ENCODE data around the gene KIAA1549. TPM values are rescaled to one million over a fixed set of nuclear protein-coding genes. Genes with fewer than 3 reads are reported as not detected.
"Not testable (repeated sequence)": the region's sequence is repeated elsewhere in the genome, so short reads cannot be mapped to it uniquely, and the experiment has no call there.

KIAA1549 gene
- total RNA-seq, 2 experiments from 2014 or later: 0.33 to 0.40 TPM

DNA sequence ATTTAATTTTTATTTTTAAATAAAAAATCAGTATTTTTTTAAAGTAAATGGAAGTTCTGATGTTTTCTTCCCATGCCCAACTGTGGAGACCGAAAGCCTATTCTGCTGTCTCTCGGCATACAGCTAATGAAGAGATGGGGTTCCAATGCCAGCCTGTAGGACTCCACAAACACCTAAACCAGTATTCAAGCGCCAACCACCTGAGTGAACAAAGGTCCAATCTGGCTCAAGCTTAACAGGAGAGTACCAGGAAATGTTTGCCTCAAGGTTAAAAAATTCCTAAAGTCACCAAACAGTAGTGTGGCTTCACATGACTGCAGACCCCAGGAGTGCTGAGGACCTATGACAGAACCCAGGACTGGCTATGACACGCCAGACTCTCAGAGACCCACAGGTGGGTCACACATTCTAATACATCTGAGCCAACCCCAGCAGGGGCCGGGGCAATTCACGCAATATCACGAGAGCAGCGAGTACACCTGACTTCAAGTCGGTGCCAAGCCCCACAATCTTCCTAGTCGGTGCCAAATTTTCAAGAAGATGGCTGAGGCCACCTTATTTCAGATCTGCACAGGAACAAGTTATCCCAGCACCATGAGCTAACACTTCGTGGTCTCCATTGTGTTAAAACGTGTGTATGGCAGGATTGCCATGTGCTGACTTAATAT, 31.6 kb downstream of the KIAA1549 start:
- DNase-seq: no peak
- POLR2A ChIA-PET: no interaction called here
- CTCF ChIA-PET: interaction anchor here (1.0 kb wide), 1 partner anchor 63 kb away, joined by 3 read pairs; no protein-coding TSS in a partner anchor
- peaks cover 10% of the 10 kb centered on the region for H3K27me3 Mint-ChIP-seq
- no peaks in the 10 kb centered on the region for H3K36me3 Mint-ChIP-seq (ENCODE audit: low read depth)
- no peak overlapping the region for H3K4me3 Mint-ChIP-seq
- no peaks in the 10 kb centered on the region for H3K4me1 Mint-ChIP-seq
- H3K27ac Mint-ChIP-seq: no peak overlapping the region
- H3K9me3 Mint-ChIP-seq: no peaks in the 10 kb centered on the region

DNA sequence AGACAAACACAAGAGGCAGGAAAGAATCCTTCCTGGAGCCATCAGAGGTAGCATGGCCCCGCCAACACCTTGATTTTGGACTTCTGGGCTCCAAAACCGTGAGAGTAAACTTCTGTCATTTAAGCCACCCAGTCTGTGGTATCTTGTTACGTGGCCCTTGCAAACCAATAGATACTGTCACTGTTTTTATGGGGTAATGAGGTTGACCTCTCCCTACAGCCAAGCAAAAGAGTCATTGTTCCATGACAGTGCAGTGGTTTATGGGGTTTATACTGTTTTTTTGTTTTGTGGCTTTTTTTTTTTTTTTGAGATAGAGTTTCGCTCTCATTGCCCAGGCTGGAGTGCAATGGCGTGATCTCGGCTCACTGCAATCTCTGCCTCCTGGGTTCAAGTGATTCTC, 32.8 kb downstream of the KIAA1549 start:
- CTCF ChIA-PET: no interaction called here
- Mint-ChIP-seq H3K4me1 (no peaks in the 10 kb centered on the region), H3K9me3 (no peaks in the 10 kb centered on the region), H3K4me3 (no peak overlapping the region), H3K27me3 (peaks cover 13% of the 10 kb centered on the region), H3K36me3 (ENCODE audit: low read depth) (no peaks in the 10 kb centered on the region), H3K27ac (no peak overlapping the region)
- POLR2A ChIA-PET: no interaction called here
- no peak for DNase-seq

DNA sequence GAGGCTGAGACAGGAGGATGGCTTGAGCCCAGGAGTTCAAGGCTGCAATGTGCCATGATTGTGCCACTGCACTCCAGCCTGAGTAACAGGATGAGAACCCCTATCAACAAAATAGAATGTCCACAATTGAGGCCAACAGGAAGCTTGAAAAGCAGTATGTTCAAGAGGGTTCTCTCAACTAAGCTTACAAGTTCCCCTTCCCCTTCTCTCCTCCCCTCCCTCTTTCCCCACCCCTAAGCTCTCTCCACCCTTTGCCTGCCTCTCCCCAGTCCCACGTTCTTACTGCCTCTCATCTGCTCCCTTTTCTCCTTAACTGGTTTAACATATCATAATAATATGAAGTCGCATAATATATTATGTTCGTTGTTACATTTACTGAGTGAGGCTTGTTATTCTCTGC, 35.4 kb downstream of the KIAA1549 start:
- Mint-ChIP-seq H3K4me1 (no peaks in the 10 kb centered on the region), H3K27ac (no peak overlapping the region), H3K9me3 (no peaks in the 10 kb centered on the region), H3K27me3 (peaks cover 15% of the 10 kb centered on the region), H3K36me3 (ENCODE audit: low read depth) (no peaks in the 10 kb centered on the region), H3K4me3 (no peak overlapping the region)
- POLR2A ChIA-PET: no interaction called here
- CTCF ChIA-PET: no interaction called here
- DNase-seq: no peak

DNA sequence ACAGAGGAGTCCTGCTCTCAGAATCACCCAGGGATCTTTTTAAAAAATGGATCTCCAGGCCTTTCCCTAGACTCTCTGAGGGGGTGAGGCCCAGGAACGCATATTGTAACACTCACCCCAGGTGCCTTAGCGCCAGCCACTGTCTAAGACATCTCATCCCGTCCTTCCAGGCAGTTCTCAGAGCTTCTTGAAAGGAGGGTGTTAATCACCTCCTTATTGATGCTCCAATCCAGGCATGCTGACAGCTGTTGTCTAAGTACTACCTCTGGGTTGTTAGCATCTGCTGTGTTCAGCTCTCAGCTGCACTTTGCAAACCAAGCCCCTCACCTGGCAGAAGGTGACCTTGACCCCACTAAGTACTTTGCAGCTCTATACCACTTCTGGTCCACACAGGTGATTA, 36.0 kb downstream of the KIAA1549 start:
- ChIA-PET CTCF (no interaction called here), POLR2A (no interaction called here)
- Mint-ChIP-seq H3K9me3 (no peaks in the 10 kb centered on the region), H3K27ac (no peak overlapping the region), H3K27me3 (peaks cover 15% of the 10 kb centered on the region), H3K4me3 (no peak overlapping the region), H3K36me3 (ENCODE audit: low read depth) (no peaks in the 10 kb centered on the region), H3K4me1 (no peaks in the 10 kb centered on the region)
- DNase-seq: no peak

DNA sequence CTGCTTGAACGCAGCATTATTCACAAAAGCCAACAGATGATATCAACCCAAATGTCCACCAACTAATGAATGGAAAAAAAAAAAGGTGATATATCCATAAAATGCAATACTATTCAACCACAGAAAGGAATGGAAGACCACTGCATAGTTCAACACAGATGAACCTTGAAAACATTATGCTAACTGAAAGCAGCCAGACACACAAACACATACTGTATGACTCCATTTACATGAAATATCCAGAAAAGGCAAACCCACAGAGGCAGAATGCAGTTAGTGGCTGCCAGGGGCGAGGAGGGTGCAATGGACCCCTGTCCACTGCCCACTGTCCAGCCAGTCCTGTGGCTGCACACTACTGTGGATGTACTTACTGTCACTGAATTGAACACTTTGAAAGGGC, 36.6 kb downstream of the KIAA1549 start:
- POLR2A ChIA-PET: no interaction called here
- DNase-seq: no peak
- no peaks in the 10 kb centered on the region for H3K9me3 Mint-ChIP-seq
- H3K36me3 Mint-ChIP-seq (ENCODE audit: low read depth): no peaks in the 10 kb centered on the region
- H3K4me1 Mint-ChIP-seq: no peaks in the 10 kb centered on the region
- no peak overlapping the region for H3K27ac Mint-ChIP-seq
- CTCF ChIA-PET: no interaction called here
- H3K27me3 Mint-ChIP-seq: peaks cover 13% of the 10 kb centered on the region
- H3K4me3 Mint-ChIP-seq: no peak overlapping the region

DNA sequence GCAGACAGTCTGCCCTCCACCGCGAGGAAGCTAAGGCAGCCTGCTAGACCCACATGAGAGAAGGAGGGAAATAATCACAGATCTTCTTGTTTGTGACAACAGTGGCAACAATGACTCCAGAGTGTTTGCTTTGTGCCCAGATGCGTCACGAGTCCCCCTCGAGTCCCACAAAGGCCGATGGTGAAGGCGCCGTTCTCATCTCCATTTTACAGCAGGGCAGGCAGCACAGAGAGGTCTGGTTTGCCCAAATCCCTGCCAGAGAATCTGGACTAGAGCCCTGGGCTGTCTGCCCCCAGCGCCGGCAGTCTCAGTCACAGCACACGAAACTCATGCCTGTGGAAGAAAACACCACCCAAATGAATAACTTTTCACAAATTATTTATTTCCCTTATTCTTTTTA, 38.1 kb downstream of the KIAA1549 start:
- no peaks in the 10 kb centered on the region for H3K36me3 Mint-ChIP-seq (ENCODE audit: low read depth)
- H3K4me3 Mint-ChIP-seq: no peak overlapping the region
- DNase-seq: no peak
- H3K4me1 Mint-ChIP-seq: no peaks in the 10 kb centered on the region
- peaks cover 13% of the 10 kb centered on the region for H3K27me3 Mint-ChIP-seq
- ChIA-PET CTCF (interaction anchor here (0.9 kb wide), 1 partner anchor 57 kb away, joined by 3 read pairs; no protein-coding TSS in a partner anchor), POLR2A (no interaction called here)
- no peak overlapping the region for H3K27ac Mint-ChIP-seq
- no peaks in the 10 kb centered on the region for H3K9me3 Mint-ChIP-seq

DNA sequence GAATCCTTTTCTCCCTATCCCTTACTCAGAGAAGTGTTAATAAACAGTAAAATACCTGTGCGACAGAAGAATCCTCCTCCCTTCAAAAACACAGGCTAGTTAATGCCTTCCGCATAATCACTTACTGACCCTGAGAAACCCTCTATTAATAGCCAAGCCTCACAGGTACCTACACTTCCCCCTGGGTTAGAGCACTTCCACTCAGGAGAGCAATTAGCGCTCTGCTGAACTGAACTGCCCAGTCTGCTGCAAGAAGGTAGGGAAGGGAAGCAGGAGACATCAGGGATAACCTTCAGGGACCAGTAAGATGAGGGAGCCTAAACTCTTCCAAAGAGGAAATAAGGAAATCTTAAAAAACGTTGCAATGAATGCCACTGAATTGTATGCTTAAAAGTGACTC, 39.6 kb downstream of the KIAA1549 start:
- peaks cover 19% of the 10 kb centered on the region for H3K27me3 Mint-ChIP-seq
- no peaks in the 10 kb centered on the region for H3K9me3 Mint-ChIP-seq
- no peaks in the 10 kb centered on the region for H3K36me3 Mint-ChIP-seq (ENCODE audit: low read depth)
- H3K27ac Mint-ChIP-seq: no peak overlapping the region
- ChIA-PET CTCF (no interaction called here), POLR2A (no interaction called here)
- H3K4me1 Mint-ChIP-seq: no peaks in the 10 kb centered on the region
- H3K4me3 Mint-ChIP-seq: no peak overlapping the region
- no peak for DNase-seq

DNA sequence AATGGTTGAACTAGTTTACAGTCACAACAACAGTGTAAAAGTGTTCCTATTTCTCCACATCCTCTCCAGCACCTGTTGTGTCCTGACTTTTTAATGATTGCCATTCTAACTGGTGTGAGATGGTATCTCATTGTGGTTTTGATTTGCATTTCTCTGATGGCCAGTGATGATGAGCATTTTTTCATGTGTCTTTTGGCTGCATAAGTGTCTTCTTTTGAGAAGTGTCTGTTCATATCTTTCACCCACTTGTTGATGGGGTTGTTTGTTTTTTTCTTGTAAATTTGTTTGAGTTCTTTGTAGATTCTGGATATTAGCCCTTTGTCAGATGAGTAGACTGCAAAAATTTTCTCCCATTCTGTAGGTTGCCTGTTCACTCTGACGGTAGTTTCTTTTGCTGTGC, 40.6 kb downstream of the KIAA1549 start:
- H3K27ac Mint-ChIP-seq; POLR2A ChIA-PET; H3K36me3 Mint-ChIP-seq (ENCODE audit: low read depth); H3K4me1 Mint-ChIP-seq; H3K4me3 Mint-ChIP-seq; CTCF ChIA-PET; DNase-seq; H3K9me3 Mint-ChIP-seq: not testable (repeated sequence)
- H3K27me3 Mint-ChIP-seq: peaks cover 19% of the 10 kb centered on the region

DNA sequence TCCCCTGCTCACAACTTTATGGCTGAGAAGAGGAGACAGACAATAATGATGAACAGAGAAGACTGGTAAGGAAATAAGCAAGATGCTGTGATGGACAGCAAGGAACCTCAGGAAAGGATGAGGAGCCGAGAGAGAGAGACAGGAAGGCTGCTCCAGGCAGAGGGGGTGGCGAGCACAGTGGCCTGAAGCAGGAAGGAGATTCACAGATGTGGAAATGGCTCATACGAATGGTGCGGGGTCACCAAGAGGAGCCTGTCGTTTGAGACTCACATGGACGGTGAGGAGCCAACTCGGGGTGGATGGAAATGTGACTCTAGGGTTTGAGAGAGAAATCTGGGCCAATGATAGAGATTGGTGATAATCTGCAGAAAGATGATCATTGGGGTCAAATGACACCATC, 43.7 kb downstream of the KIAA1549 start:
- DNase-seq: no peak
- no peaks in the 10 kb centered on the region for H3K9me3 Mint-ChIP-seq
- POLR2A ChIA-PET: no interaction called here
- H3K4me3 Mint-ChIP-seq: no peak overlapping the region
- H3K36me3 Mint-ChIP-seq (ENCODE audit: low read depth): no peaks in the 10 kb centered on the region
- H3K27me3 Mint-ChIP-seq: peaks cover 24% of the 10 kb centered on the region
- CTCF ChIA-PET: no interaction called here
- no peak overlapping the region for H3K27ac Mint-ChIP-seq
- H3K4me1 Mint-ChIP-seq: no peaks in the 10 kb centered on the region

DNA sequence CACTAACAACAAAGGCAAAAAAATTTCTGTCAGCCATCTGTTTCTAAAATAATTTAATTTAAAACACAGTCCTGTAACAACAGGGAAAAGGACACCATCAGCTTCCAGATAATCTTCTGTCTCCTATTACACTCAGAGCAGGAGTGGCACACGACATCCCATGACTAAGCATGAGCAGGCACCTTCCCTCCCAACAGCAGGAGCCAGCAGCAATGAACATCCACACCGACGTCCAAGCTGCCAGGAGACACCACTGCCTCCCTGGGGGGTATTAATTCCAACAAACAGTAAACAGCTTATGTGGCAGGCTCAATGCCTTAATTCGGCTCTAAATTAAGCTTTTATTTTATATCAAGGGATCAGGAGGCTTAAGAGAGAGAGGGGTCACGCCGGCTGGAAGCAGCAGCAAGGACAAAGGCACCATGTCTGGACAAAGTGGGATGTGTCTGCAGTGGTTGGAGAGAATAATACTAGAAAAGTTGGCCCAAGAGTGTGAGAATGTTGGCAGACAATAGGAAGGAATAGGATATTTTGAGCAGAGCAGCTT, 45.7 kb downstream of the KIAA1549 start:
- no peak for DNase-seq
- ChIA-PET CTCF (interaction anchor here (0.9 kb wide), 1 partner anchor 49 kb away, joined by 3 read pairs; no protein-coding TSS in a partner anchor), POLR2A (no interaction called here)
- H3K27ac Mint-ChIP-seq: no peak overlapping the region
- no peaks in the 10 kb centered on the region for H3K4me1 Mint-ChIP-seq
- no peaks in the 10 kb centered on the region for H3K9me3 Mint-ChIP-seq
- no peak overlapping the region for H3K4me3 Mint-ChIP-seq
- H3K36me3 Mint-ChIP-seq (ENCODE audit: low read depth): no peaks in the 10 kb centered on the region
- H3K27me3 Mint-ChIP-seq: peaks cover 17% of the 10 kb centered on the region

DNA sequence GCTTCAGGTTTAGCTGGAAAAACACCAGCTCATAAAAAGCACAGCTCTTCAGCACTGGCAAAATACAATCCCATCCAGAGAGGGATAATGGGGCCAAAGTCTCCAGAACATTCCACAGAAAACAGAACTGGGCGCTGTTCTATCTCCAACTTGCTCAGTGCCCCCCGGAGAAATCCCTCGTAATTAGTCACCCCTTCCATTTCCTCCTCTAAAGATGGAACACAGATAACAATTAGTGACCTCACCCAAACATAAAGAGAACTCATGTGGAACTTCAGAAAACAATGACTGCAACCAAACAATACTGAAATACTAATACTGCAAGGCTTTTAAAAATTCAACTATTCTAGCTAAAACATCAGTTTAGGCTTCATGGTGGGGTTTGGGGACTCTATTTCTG, 46.3 kb downstream of the KIAA1549 start:
- H3K27ac Mint-ChIP-seq: no peak overlapping the region
- no peak overlapping the region for H3K4me3 Mint-ChIP-seq
- peaks cover 17% of the 10 kb centered on the region for H3K27me3 Mint-ChIP-seq
- DNase-seq: no peak
- H3K36me3 Mint-ChIP-seq (ENCODE audit: low read depth): no peaks in the 10 kb centered on the region
- ChIA-PET POLR2A (no interaction called here), CTCF (interaction anchor here (0.9 kb wide), 1 partner anchor 48 kb away, joined by 3 read pairs; no protein-coding TSS in a partner anchor)
- no peaks in the 10 kb centered on the region for H3K9me3 Mint-ChIP-seq
- no peaks in the 10 kb centered on the region for H3K4me1 Mint-ChIP-seq

DNA sequence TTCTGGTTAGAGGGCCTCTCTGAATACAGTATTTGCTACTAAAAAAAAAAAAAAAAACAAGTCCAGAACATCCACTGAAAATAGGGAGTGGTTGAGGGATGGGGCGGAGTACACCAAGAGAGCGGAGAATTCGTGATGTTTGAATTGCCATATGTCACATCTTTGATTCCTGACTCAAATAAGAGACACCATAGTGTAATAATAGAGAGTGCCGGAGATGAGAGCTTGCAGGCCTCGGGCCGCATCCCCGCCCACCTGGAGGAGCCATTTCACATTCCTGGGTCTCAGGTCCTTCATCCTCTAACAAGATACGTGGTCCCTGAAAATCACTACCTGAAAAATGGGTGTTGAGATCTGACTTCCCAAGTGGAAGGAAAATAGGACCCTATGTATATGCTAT, 46.8 kb downstream of the KIAA1549 start:
- Mint-ChIP-seq H3K27me3 (peaks cover 17% of the 10 kb centered on the region), H3K36me3 (ENCODE audit: low read depth) (no peaks in the 10 kb centered on the region), H3K27ac (no peak overlapping the region), H3K4me3 (no peak overlapping the region), H3K9me3 (no peaks in the 10 kb centered on the region), H3K4me1 (no peaks in the 10 kb centered on the region)
- no peak for DNase-seq
- ChIA-PET POLR2A (no interaction called here), CTCF (no interaction called here)

DNA sequence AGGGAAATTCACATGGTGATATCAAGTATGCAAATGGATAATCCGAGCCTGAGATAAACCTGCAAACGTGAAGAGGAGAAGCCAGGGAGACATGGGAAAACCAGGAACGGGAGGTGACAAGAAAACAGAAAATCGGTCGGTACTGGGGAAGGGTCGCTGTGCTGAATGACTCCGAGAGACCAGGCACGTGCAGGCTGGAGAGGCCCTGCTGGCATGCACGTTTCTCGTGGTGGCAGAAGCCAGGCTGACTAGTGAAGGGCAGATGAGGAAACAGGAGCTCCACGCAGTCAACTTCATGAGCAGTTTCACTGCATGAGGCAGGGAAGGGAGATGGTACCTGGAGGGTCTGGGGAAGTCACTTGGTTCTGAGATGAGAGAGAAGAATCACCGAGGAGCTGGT, 48.3 kb downstream of the KIAA1549 start:
- H3K4me1 Mint-ChIP-seq: no peaks in the 10 kb centered on the region
- H3K36me3 Mint-ChIP-seq (ENCODE audit: low read depth): no peaks in the 10 kb centered on the region
- no peak for DNase-seq
- H3K4me3 Mint-ChIP-seq: no peak overlapping the region
- H3K27ac Mint-ChIP-seq: no peak overlapping the region
- H3K9me3 Mint-ChIP-seq: no peaks in the 10 kb centered on the region
- CTCF ChIA-PET: no interaction called here
- POLR2A ChIA-PET: no interaction called here
- H3K27me3 Mint-ChIP-seq: peaks cover 17% of the 10 kb centered on the region

DNA sequence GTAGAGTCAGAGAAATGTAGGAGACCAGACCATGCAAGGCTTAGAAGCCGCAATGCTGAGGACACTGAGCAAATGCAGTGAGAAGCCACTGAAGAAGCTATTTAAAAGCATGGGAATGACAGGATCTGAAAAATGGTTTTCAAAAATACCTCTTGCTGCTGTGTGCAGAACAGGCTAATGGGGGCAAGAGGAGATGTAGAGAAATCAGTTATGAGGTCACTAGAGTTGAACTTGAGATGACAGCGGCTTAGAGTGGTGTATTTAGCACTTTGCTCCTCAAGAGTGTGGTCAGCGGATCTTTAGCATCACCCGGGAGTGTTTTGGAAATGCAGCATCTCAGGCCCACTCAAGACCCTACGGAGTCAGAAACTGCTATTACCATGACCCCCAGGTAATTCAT, 48.8 kb downstream of the KIAA1549 start:
- Mint-ChIP-seq H3K36me3 (ENCODE audit: low read depth) (no peaks in the 10 kb centered on the region), H3K9me3 (no peaks in the 10 kb centered on the region), H3K27me3 (peaks cover 16% of the 10 kb centered on the region), H3K4me3 (no peak overlapping the region), H3K4me1 (no peaks in the 10 kb centered on the region), H3K27ac (no peak overlapping the region)
- ChIA-PET POLR2A (no interaction called here), CTCF (no interaction called here)
- DNase-seq: no peak

Measured in activated CD4-positive, alpha-beta memory T cell treated with anti-CD3 and anti-CD28 coated beads, Interleukin-2, amount 10 ng/mL, durations not matched to agents 7 days and 5 days (primary cell).